KMS-11 (cell line): ENCODE data around the gene TBCD.

Experiments used
- H2AFZ ChIP-seq: fragments of 200-600 bp; sonication (generic); 2 replicates; pipeline ENCODE4 v1.6.1; 2016; ENCODE audit warnings: antibody characterized with exemption, mixed run types, low read depth
- H3K27ac ChIP-seq: fragments of 200-600 bp; sonication (generic); 2 replicates; pipeline ENCODE4 v1.6.1; 2016; ENCODE audit warnings: mild to moderate bottlenecking, mixed run types
- H3K27me3 ChIP-seq: fragments of 200-600 bp; sonication (generic); 2 replicates; pipeline ENCODE4 v1.6.1; 2017; ENCODE audit warnings: mild to moderate bottlenecking, low read depth, mixed run types, moderate library complexity; ENCODE audit not compliant: insufficient read depth
- H3K36me3 ChIP-seq: fragments of 200-600 bp; sonication (generic); 2 replicates; pipeline ENCODE4 v1.6.1; 2017; ENCODE audit warnings: mild to moderate bottlenecking, mixed run types; ENCODE audit not compliant: insufficient read depth
- H3K4me1 ChIP-seq: fragments of 200-600 bp; sonication (generic); 2 replicates; pipeline ENCODE4 v1.6.1; 2016; ENCODE audit warnings: mild to moderate bottlenecking, low read depth, mixed run types; ENCODE audit not compliant: poor library complexity, severe bottlenecking
- H3K4me2 ChIP-seq: fragments of 200-600 bp; sonication (generic); 2 replicates; pipeline ENCODE4 v1.7.0; 2016; ENCODE audit warnings: mild to moderate bottlenecking, mixed run types
- H3K4me3 ChIP-seq: fragments of 200-600 bp; sonication (generic); IDR thresholded peaks from 2 replicates; pipeline ENCODE4 v1.6.1; 2017; ENCODE audit warnings: low read depth, low read length, mixed read lengths; ENCODE audit not compliant: insufficient read depth
- H3K79me2 ChIP-seq: fragments of 200-600 bp; sonication (generic); 2 replicates; pipeline ENCODE4 v1.6.1; 2016; ENCODE audit warnings: low read depth, mixed run types; ENCODE audit not compliant: insufficient read depth
- H3K9ac ChIP-seq: fragments of 200-600 bp; sonication (generic); 2 replicates; pipeline ENCODE4 v1.6.1; 2016; ENCODE audit warnings: mild to moderate bottlenecking, mixed run types
- H4K20me1 ChIP-seq: fragments of 200-600 bp; sonication (generic); 2 replicates; pipeline ENCODE4 v1.6.1; 2016; ENCODE audit warnings: mild to moderate bottlenecking, mixed run types; ENCODE audit not compliant: insufficient read depth
- CTCF ChIP-seq: fragments of 200-600 bp; sonication (generic); conservative IDR thresholded peaks from 2 replicates; pipeline ENCODE4 v1.6.1; 2017; ENCODE audit warnings: low read depth, mild to moderate bottlenecking, antibody characterized with exemption, low read length, moderate library complexity, mixed read lengths

Gene TBCD

DNA sequence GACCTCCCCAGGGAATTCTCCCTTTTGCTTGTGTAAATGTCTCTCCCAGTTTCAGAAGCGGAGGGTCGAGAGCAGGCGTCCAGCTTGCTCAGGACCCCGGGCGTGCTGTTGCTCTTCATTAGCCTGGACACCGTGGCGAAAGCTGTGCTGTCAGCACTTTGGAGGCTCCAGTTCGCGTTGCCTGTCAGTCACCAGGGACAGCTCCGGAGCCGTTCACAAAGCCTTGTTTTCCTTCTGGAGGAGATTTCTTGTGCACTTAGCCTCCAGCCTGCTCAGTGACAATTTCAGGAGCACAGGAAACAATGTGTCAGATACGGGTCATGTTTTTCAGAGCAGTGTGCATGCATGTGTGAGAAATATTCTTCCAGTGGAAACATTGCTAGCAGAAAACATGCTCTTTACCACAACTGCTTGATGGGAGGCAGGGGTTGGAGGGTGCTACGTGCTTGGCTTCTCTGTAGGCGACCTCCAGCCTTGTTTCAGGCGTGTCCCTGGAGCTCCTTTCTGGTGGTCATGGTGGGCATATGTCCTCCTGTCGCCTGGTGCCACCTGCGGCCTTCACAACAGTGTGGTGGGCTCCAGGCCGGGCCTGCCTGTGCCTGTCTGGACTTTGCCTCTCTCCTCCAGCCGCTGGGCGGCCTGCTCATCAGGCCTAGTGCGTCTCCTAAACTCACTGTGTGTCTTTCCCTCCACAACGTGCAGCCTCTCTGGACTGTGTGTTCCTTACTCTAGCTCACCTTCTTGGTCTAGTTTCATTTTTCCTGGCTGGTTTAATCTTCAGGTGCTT, 59.0 kb downstream of the TBCD start:
- Histone ChIP-seq H3K4me2 (no peak overlapping the region), H3K79me2 (no peaks in the 10 kb centered on the region), H3K36me3 (peaks cover 1% of the 10 kb centered on the region; the same call in 1 of the 2 replicates), H3K9ac (no peak overlapping the region), H4K20me1 (no peaks in the 10 kb centered on the region), H3K27me3 (no peaks in the 10 kb centered on the region), H3K4me3 (no peak overlapping the region), H3K27ac (no peak overlapping the region), H2AFZ (no peak overlapping the region), H3K4me1 (no peaks in the 10 kb centered on the region)
- TF ChIP-seq CTCF: no peak

GRCh38 chr17:82812058-82812457, 60.2 kb downstream of the TBCD start:
- no peaks in the 10 kb centered on the region for H3K4me1 ChIP-seq
- H3K27ac ChIP-seq: no peak overlapping the region
- no peak overlapping the region for H2AFZ ChIP-seq
- H3K4me3 ChIP-seq: no peak overlapping the region
- H3K4me2 ChIP-seq: no peak overlapping the region
- no peak for TF ChIP-seq CTCF
- peaks cover 3% of the 10 kb centered on the region; the same call in 1 of the 2 replicates for H3K36me3 ChIP-seq
- no peak overlapping the region for H3K9ac ChIP-seq
- H3K79me2 ChIP-seq: no peaks in the 10 kb centered on the region
- H4K20me1 ChIP-seq: no peaks in the 10 kb centered on the region
- no peaks in the 10 kb centered on the region for H3K27me3 ChIP-seq

DNA sequence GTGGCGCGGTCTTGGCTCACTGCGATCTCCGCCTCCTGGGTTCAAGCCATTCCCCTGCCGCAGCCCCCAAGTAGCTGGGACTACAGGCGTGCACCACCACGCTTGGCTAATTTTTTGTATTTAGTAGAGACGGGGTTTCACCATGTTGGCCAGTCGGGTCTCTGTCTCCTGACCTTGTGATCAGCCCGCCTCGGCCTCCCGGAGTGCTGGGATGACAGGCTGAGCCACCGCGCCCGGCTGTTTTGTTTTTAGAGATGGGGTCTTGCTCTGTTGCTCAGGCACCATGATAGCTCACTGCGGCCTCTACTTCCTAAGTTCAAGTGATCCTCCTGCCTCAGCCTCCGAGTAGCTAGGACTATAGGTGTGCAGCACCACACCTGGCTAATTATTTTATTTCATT, 60.7 kb downstream of the TBCD start:
- no peak overlapping the region for H3K27ac ChIP-seq
- H4K20me1 ChIP-seq: no peaks in the 10 kb centered on the region
- no peak overlapping the region for H3K9ac ChIP-seq
- no peak overlapping the region for H3K4me3 ChIP-seq
- no peaks in the 10 kb centered on the region for H3K4me1 ChIP-seq
- TF ChIP-seq CTCF: no peak
- no peaks in the 10 kb centered on the region for H3K27me3 ChIP-seq
- H3K36me3 ChIP-seq: peaks cover 3% of the 10 kb centered on the region; the same call in 1 of the 2 replicates
- no peak overlapping the region for H2AFZ ChIP-seq
- H3K79me2 ChIP-seq: no peaks in the 10 kb centered on the region
- H3K4me2 ChIP-seq: no peak overlapping the region

GRCh38 chr17:82813299-82814051, 61.6 kb downstream of the TBCD start:
- Histone ChIP-seq H3K9ac (no peak overlapping the region), H3K4me1 (no peaks in the 10 kb centered on the region), H3K4me2 (no peak overlapping the region), H4K20me1 (no peaks in the 10 kb centered on the region), H3K27ac (no peak overlapping the region), H3K4me3 (no peak overlapping the region), H2AFZ (no peak overlapping the region), H3K27me3 (no peaks in the 10 kb centered on the region), H3K79me2 (no peaks in the 10 kb centered on the region), H3K36me3 (peaks cover 3% of the 10 kb centered on the region; the same call in 1 of the 2 replicates)
- TF ChIP-seq CTCF: no peak
